GM12891 (cell line): ENCODE data around the gene CBFA2T3.
A peak's percentile ranks its signal among the peaks of the same experiment; 100 is the strongest.
"Not testable (repeated sequence)": the region's sequence is repeated elsewhere in the genome, so short reads cannot be mapped to it uniquely, and the experiment has no call there.

Experiments
- DNase-seq: peaks from one replicate; pipeline ENCODE4 v3.0.0; 2011; ENCODE audit warnings: low spot score; ENCODE audit not compliant: insufficient read length
- FAIRE-seq: peaks from 2 replicates; lab custom pipeline; 2011; peaks lifted over from hg19 to GRCh38; lab: Jason Lieb, UNC
- PAX5 ChIP-seq: IDR thresholded peaks from 2 replicates; pipeline ENCODE4 v1.6.1; 2011; ENCODE audit warnings: low read length, moderate library complexity, mild to moderate bottlenecking; ENCODE audit not compliant: insufficient read depth, severe bottlenecking
- POLR2A ChIP-seq: IDR thresholded peaks from 2 replicates; pipeline ENCODE4 v1.6.1; 2011; ENCODE audit warnings: low read depth, low read length, control low read depth
- POLR2AphosphoS5 ChIP-seq: IDR thresholded peaks from 2 replicates; pipeline ENCODE4 v1.6.1; 2011; ENCODE audit warnings: low read depth, low read length, control low read depth
- POU2F2 ChIP-seq: IDR thresholded peaks from 2 replicates; pipeline ENCODE4 v1.6.1; 2011; ENCODE audit warnings: low read depth, mild to moderate bottlenecking, control low read depth, low read length, moderate library complexity
- SPI1 ChIP-seq: IDR thresholded peaks from 2 replicates; pipeline ENCODE4 v1.6.1; 2011; ENCODE audit warnings: low read depth, low read length, control low read depth
- TAF1 ChIP-seq: IDR thresholded peaks from 2 replicates; pipeline ENCODE4 v1.6.1; 2011; ENCODE audit warnings: low read depth, low read length, control low read depth

The CBFA2T3 gene

DNA sequence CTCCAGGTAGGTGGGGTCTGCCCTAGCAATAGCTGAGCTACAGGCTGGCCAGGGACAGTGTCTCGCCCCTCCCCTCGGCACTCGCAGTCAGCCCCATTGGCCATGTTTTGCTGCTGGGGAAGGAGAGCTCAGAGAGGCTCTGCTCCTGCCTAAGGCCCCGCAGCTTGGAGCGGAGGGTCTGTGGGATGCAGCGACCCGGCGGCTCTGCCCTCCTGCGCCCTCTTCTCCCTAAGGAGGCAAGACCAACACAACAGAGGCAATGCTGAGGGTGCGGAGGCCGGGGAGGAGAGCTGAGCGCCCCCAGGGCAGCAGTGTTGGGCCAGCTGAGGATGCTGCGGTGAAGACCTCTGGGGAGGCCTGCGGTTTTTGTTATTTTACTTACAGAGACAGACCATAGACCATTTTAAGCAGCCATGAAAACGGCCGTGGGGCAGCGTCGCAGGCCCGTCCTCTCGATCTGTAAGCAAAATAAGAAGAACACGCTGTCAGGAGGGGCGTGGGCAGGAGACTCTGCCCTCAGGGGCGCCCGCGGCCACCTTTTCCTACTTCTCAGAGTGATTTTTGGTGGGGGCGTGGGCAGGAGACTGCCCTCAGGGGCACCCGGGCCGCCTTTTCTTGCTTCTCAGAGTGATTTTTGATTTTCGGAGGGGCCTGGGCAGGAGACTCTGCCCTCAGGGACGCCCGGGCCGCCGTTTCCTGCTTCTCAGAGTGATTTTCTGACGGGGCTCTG is 79.1 kb downstream of the CBFA2T3 start:
- TF ChIP-seq POLR2A (no peak), SPI1 (no peak), PAX5 (no peak), POLR2AphosphoS5 (no peak), POU2F2 (no peak), TAF1 (no peak)

DNA sequence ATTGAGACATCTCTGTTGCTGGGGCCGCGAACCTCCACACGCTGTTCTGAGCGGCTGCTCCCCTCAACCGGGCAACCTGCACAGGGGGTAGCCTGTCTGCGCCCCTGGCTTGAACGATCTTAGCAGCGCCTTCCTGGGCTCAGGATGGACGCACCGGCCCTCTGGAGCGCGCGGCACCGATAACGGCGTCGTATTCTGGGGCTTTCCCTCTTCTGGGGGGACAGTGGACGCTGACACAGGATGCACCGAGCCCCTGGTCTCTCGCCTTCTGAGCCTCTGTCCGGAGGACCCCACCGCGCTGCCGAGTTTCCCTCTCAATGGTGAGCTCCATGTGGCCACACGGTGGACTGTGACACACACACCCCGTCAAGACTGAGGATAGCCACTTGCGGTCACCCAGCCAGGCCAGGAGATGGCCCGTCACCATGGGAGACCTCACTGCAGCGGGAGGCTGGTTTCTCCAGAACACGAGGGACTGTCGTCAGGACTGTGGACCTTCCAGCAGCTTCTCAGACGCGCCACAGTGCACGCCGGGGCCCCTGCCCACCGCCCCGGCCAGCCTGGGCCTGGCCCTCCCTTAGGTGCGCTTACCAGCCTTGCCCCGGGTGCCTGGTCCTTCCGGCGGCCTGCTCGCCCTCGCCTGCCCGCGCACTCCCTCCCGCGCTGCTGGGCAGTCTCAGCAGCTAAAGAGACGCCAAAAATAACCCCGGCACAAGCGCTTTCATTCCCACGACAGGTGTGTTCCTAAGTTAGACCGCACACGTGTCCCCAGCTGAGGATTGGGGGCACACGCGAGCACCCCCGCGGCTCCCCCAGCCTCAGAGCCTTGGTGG is 80.6 kb downstream of the CBFA2T3 start:
- no peak for TF ChIP-seq SPI1
- TF ChIP-seq POLR2AphosphoS5, result no peak
- TF ChIP-seq POLR2A, result no peak
- no peak for TF ChIP-seq POU2F2
- TF ChIP-seq TAF1, result no peak
- no peak for TF ChIP-seq PAX5
- FAIRE-seq (no peak), DNase-seq (no peak)

More for the DNA sequence above, 79.1 kb downstream of the CBFA2T3 start:
- FAIRE-seq (no peak), DNase-seq (no peak)

DNA sequence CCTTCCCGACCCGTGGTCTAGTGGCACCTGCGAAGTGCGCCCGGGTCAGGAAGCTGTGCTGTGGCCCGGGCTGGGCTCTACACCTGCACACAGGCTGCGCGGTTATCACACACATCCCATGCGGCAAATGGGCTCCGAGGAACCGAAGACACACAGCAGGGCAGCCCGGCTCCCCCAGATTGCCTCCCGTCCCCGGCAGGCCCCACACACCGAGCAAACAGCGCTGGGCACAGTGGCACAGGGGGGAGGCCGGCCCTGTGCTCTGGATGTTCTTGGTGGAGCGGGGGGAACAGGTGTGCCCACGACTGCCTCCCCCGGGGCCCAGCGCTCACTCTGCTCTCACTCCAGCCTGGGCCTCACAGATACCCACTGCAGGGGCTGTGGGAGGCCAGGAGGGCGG is 81.7 kb downstream of the CBFA2T3 start:
- TF ChIP-seq TAF1 (no peak), PAX5 (no peak), POU2F2 (no peak), SPI1 (no peak), POLR2AphosphoS5 (no peak), POLR2A (no peak)
- FAIRE-seq (no peak), DNase-seq (no peak)

GRCh38 chr16:88894681-88895300 is 82.2 kb downstream of the CBFA2T3 start:
- TF ChIP-seq POLR2A (no peak), TAF1 (no peak), POLR2AphosphoS5 (no peak), PAX5 (no peak), POU2F2 (no peak), SPI1 (no peak)
- no peak for FAIRE-seq
- peak; percentile 62 for DNase-seq

DNA sequence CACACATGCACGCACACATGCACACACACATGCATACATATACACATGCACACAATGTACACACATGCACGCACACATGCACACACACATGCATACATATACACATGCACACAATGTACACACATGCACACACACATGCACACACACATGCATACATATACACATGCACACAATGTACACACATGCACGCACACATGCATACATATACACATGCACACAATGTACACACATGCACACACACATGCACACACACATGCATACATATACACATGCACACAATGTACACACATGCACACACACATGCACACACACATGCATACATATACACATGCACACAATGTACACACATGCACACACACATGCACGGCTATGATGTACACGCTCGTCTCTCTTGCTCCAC is 82.7 kb downstream of the CBFA2T3 start:
- not testable (repeated sequence) for FAIRE-seq, DNase-seq

DNA sequence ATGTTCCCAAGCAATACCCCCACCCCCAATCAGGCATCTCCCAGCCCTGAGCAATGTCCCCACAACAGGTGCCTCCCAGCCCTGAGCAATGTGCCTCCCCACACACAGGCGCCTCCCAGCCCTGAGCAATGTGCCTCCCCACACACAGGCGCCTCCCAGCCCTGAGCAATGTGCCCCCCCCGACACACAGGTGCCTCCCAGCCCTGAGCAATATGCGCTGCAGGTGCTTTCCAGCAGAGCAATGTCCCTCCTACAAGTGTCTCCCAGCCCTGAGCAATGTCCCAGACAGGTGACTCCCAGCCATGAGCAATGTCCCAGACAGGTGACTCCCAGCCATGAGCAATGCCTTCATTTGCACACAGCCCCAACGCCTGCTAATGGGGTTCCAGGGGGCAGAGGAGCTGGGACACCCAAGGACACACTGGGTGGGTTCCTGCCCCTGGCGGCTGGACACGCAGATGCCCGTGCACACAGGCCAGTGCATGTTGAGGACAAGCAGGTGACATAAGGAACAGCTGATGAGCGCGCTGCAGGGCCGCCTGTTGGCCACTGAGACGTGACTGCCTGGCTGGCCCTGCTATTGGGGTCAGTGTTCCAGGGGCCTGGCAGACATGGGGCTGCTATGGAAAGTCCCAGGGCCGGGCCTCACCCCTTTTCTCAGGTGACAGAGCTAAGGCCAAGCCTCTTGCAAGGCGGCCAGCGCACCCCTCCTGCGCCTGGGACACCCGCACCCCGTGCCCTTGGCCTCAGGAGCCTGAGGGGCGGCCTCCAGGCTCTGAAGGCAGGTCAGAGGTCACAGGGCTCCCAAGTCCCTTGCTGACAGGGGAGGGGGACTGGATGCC is 83.7 kb downstream of the CBFA2T3 start:
- TF ChIP-seq POU2F2 (no peak), SPI1 (no peak), TAF1 (no peak), PAX5 (no peak), POLR2A (no peak), POLR2AphosphoS5 (no peak)
- FAIRE-seq, result peak; percentile 57
- no peak for DNase-seq

GRCh38 chr16:88892065-88892464 is 84.9 kb downstream of the CBFA2T3 start:
- no peak for FAIRE-seq
- TF ChIP-seq POLR2AphosphoS5, result no peak
- no peak for TF ChIP-seq PAX5
- TF ChIP-seq POLR2A, result no peak
- no peak for TF ChIP-seq SPI1
- no peak for TF ChIP-seq POU2F2
- TF ChIP-seq TAF1, result no peak
- no peak for DNase-seq

- TF ChIP-seq POU2F2 (no peak), TAF1 (no peak), POLR2AphosphoS5 (no peak), PAX5 (no peak), SPI1 (no peak), POLR2A (no peak)
- no peak for DNase-seq
- FAIRE-seq, result no peak
Observed at GRCh38 chr16:88891083-88891482, 85.9 kb downstream of the CBFA2T3 start.

DNA sequence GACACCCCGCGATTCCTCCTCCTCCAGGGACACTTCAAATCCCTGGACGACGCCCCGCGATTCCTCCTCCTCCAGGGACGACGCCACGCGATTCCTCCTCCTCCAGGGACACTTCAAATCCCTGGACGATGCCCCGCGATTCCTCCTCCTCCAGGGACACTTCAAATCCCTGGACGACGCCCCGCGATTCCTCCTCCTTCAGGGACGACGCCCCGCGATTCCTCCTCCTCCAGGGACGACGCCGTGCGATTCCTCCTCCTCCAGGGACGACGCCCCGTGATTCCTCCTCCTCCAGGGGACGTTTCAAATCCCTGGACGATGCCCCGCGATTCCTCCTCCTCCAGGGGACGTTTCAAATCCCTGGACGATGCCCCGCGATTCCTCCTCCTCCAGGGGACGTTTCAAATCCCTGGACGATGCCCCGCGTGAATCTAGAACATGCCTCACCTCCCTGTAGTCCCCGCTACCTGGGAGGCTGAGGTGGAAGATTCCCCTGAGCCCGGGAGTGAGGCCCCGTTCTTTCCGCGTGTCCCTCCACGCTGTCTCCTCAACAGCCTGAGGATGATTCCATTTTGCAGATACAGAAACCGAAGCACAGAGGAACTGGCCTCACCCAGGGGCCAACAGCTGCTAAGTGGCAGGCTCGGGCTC is 87.2 kb downstream of the CBFA2T3 start:
- DNase-seq, FAIRE-seq: not testable (repeated sequence)
